ENCODE results near the gene RDX.
A peak's percentile ranks its signal among the peaks of the same experiment; 100 is the strongest.

RDX gene

DNA sequence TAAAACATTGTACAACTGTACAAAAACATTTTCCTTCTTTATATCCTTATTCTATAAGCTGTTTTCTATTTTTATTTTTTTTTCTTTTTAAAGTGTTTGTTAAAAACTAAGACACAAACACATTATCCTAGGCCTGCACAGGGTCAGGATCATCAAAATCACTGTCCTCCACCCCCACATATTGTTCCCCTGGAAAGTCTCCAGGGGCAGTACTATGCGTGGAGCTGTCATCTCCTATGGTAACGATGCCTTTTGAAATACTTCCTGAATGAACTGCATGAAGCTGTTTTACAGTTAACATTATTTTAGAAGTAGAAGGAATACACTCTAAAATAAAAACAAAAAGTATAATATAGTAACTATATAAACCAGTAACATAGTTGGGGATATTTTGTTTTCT lies 136.0 kb downstream of the RDX start:
- TF ChIP-seq, protein P1, sequence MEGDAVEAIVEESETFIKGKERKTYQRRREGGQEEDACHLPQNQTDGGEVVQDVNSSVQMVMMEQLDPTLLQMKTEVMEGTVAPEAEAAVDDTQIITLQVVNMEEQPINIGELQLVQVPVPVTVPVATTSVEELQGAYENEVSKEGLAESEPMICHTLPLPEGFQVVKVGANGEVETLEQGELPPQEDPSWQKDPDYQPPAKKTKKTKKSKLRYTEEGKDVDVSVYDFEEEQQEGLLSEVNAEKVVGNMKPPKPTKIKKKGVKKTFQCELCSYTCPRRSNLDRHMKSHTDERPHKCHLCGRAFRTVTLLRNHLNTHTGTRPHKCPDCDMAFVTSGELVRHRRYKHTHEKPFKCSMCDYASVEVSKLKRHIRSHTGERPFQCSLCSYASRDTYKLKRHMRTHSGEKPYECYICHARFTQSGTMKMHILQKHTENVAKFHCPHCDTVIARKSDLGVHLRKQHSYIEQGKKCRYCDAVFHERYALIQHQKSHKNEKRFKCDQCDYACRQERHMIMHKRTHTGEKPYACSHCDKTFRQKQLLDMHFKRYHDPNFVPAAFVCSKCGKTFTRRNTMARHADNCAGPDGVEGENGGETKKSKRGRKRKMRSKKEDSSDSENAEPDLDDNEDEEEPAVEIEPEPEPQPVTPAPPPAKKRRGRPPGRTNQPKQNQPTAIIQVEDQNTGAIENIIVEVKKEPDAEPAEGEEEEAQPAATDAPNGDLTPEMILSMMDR (conservative IDR thresholded peaks at IDR 0.05; ENCODE audit: low read depth, low read length): no peak
- no peak overlapping the region for H3K4me3 ChIP-seq (ENCODE audit: low read depth, low read length)
- DNase-seq (ENCODE audit: low read depth): peak; percentile 52

DNA sequence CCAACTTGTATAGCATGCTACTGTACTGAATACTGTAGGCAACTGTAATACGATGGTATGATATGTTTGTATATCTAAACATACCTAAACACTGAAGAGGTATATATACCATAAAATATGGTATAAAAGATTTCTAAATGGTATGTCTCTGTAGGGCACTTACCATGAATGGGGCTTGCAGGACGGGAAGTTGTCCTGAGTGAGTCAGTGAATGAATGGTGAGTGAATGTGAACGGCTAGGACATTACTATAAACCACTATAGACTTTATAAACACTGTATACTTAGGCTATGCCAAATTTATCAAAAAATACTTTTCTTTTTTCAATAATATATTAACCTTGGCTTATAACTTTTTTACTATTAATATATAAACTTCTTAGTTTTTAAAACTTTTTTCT lies 136.4 kb downstream of the RDX start:
- TF ChIP-seq, protein P1 (conservative IDR thresholded peaks at IDR 0.05; ENCODE audit: low read depth, low read length): no peak
- DNase-seq (ENCODE audit: low read depth): peak; percentile 51

DNA sequence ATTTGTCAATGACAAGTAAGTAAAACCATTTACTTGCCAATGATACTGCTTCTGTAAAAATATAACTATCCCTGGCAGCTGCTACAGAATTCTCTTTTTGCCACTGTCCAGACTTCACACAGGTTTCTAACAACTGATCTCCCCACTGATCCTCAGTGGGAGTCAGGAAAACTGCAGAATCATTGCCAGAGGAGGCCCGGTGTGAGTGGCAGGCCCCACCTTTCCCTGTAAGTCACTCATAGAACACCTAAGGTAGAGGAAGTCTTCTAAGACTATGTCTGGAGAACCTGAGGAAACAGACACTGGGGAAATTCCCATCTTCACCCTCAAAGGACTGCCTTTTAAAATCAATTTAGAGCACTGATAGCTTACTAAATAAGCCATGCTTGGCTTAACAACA lies 136.9 kb downstream of the RDX start:
- TF ChIP-seq, protein P1 (conservative IDR thresholded peaks at IDR 0.05; ENCODE audit: low read depth, low read length): no peak
- no peak overlapping the region for H3K4me3 ChIP-seq (ENCODE audit: low read depth, low read length)
- DNase-seq (ENCODE audit: low read depth): no peak

More for the DNA sequence above, 136.4 kb downstream of the RDX start:
- H3K4me3 ChIP-seq (ENCODE audit: low read depth, low read length): no peak overlapping the region

DNA sequence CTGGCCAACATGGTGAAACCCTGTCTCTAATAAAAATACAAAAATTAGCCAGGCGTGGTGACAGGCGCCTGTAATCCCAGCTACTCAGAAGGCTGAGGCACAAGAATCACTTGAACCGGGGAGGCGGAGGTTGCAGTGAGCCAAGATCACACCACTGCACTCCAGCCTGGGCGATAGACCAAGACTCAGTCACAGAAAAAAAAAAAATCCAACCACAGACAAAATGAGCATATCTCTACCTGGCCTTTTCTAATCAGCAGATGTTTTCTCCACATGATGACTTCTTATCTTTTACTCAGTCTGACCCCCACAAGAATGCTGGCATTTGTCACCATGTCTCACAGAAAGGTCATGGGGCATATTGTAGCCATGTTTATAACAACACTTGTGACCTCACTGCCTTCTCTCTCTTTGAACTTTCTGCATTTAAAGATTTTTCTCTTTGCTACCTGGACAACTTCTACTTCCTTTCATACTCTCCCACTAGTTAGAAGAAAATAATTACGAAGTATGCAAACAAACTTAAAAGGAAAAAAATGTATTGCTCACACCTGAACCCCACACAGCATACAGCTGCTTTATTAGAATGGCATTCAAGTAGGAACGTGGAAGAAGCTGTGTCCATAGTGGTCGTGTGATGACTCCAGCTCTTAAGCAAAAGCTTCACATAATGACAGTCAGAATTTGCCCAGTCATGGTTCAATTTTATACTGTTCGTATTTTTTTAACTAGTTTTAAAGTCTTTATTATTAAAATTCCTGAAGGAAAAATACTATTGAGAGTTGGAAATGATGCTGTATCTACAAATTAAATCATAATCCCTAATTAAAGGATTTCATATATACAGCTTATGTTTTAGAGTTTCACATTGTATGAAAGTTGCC lies 137.9 kb downstream of the RDX start:
- TF ChIP-seq, protein P1 (conservative IDR thresholded peaks at IDR 0.05; ENCODE audit: low read depth, low read length): no peak
- no peak for DNase-seq (ENCODE audit: low read depth)
- H3K4me3 ChIP-seq (ENCODE audit: low read depth, low read length): no peak overlapping the region

DNA sequence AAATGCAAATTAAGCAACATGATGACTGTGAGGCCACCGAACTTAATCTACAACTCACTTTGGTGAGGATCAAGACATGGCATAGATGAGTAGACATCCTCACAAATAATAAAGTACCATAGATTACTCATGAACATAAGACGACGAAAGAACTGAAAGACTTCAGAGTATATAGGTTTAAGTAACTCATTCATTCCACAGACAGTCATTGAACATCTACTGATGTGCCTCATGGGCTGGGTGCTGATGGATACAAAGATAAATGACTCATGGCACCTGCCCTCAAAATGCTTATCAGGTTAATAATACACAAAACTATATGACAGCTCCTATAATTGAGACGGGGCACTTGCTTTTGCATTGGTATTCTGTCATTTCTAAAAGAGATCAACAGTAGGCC lies 139.9 kb downstream of the RDX start:
- no peak for DNase-seq (ENCODE audit: low read depth)
- TF ChIP-seq, protein P1 (conservative IDR thresholded peaks at IDR 0.05; ENCODE audit: low read depth, low read length): no peak
- no peak overlapping the region for H3K4me3 ChIP-seq (ENCODE audit: low read depth, low read length)

DNA sequence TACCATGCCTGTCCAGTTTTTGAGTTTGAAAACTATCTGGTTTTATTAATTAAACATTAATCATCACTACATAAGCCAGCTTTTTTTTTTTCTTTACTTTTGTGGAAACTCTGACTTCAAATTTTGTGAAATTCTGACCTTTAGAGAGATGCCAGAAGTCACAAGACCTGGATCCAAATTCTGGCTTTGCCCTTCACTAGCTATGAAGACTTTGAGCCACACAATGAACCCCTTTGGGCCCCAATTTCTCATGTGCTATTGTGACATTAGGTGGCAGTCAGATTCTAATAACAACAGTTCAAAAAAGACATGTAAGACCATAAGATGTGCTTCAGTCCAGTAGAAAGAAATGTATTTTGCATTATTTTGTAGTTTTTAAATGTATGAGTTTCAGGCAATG lies 142.9 kb downstream of the RDX start:
- TF ChIP-seq, protein P1 (conservative IDR thresholded peaks at IDR 0.05; ENCODE audit: low read depth, low read length): no peak
- no peak for DNase-seq (ENCODE audit: low read depth)
- H3K4me3 ChIP-seq (ENCODE audit: low read depth, low read length): no peak overlapping the region

DNA sequence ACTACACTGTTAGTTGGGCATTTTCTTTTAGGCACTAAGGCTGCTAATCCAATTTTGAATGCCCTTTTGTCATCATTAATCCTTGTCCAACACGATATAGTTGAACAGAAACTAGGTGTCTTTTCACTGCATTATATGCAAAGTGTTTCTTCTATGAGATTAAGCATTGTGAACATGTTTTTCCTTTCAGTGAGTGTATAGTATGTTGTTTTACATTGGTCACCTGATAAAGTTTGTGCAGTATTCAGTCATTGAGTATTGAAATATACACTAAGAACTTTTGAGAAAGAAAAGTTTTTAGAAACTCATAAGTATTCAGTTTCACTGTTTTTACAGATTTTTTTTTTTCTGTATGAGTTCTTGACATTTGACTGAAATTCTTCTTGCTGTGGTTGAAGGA lies 144.2 kb downstream of the RDX start:
- TF ChIP-seq, protein P1 (conservative IDR thresholded peaks at IDR 0.05; ENCODE audit: low read depth, low read length): no peak
- no peak overlapping the region for H3K4me3 ChIP-seq (ENCODE audit: low read depth, low read length)
- DNase-seq (ENCODE audit: low read depth): no peak

Measured in choroid plexus epithelial cell (primary cell).